GM12878 (cell line): ENCODE measurements around the gene NHSL1. TPM values are rescaled to one million over a fixed set of nuclear protein-coding genes. Genes with fewer than 3 reads are reported as not detected.

ENCODE experiments used
- ATAC-seq: fragments of 200-7000 bp; cut with Tn5 transposase; 3 replicates; pipeline ENCODE4 v1.9.1; 2020; ENCODE audit warnings: mild to moderate bottlenecking, moderate library complexity
- BruUV-seq: library from RNA; stranded (reverse); fragments of 400-500 nt; replicated peaks from 2 replicates; lab custom pipeline; 2021; lab: Mats Ljungman, UMichigan
- CTCF ChIA-PET: fragments of 300-600 bp; sonication (Branson Sonifier 250); formaldehyde crosslinking; extraction: SDS; loops from one replicate; lab custom pipeline; 2021; ENCODE audit warnings: inconsistent platforms; lab: Yijun Ruan, JAX
- POLR2A ChIA-PET: fragments of 350-600 bp; formaldehyde crosslinking; extraction: SDS; loops from one replicate; lab custom pipeline; 2021; ENCODE audit warnings: inconsistent platforms; lab: Charles Lee
- RAD21 ChIA-PET: fragments of 300-600 bp; sonication (Branson Sonifier 250); formaldehyde crosslinking; loops from one replicate; lab custom pipeline; 2023; ENCODE audit warnings: antibody characterized with exemption; ENCODE audit not compliant: unreplicated experiment; lab: Charles Lee
- SMC1A ChIA-PET: fragments of 300-600 bp; sonication (Branson Sonifier 250); formaldehyde crosslinking; loops from one replicate; lab custom pipeline; 2023; ENCODE audit not compliant: unreplicated experiment, uncharacterized antibody; lab: Charles Lee
- DNase-seq: peaks from one replicate; pipeline ENCODE4 v3.0.0-alpha.2; 2011; ENCODE audit warnings: low read depth, low spot score
- FAIRE-seq: peaks from 3 replicates; lab custom pipeline; 2011; peaks lifted over from hg19 to GRCh38; lab: Jason Lieb, UNC
- H2AFZ ChIP-seq: 2 replicates; pipeline ENCODE4 v1.6.0; 2011; ENCODE audit warnings: low read depth, low read length, control low read depth; ENCODE audit not compliant: control insufficient read depth
- H3K27ac ChIP-seq: 2 replicates; pipeline ENCODE4 v1.5.1; 2011; ENCODE audit warnings: control low read depth; ENCODE audit not compliant: control insufficient read depth, insufficient read depth
- H3K27me3 ChIP-seq, 2 experiments: replicated peaks in 1 of 2; 2 replicates each; pipeline versions ENCODE4 v1.6.0 to v1.6.1; 2011; ENCODE audit warnings: low read length in 1 of 2; ENCODE audit not compliant: control insufficient read depth in 2 of 2, insufficient read depth in 2 of 2
- H3K36me3 ChIP-seq, 2 experiments: 2 replicates each; pipeline ENCODE4 v1.5.1; 2011; ENCODE audit warnings: low read length in 1 of 2; ENCODE audit not compliant: control insufficient read depth in 2 of 2, insufficient read depth in 2 of 2
- H3K4me1 ChIP-seq: 2 replicates; pipeline ENCODE4 v1.6.1; 2011; ENCODE audit warnings: mild to moderate bottlenecking, low read length, moderate library complexity, mixed read lengths; ENCODE audit not compliant: control insufficient read depth, insufficient read depth
- H3K4me2 ChIP-seq: 2 replicates; pipeline ENCODE4 v1.6.0; 2011; ENCODE audit warnings: control low read depth; ENCODE audit not compliant: control insufficient read depth, insufficient read depth
- H3K4me3 ChIP-seq: fragments of 200-600 bp; sonication (generic); 2 replicates; pipeline ENCODE4 v1.5.1; 2016
- H3K79me2 ChIP-seq: 2 replicates; pipeline ENCODE4 v1.6.0; 2011; ENCODE audit warnings: low read length; ENCODE audit not compliant: control insufficient read depth, insufficient read depth
- H3K9ac ChIP-seq: 2 replicates; pipeline ENCODE4 v1.8.0; 2011; ENCODE audit warnings: low read length, control low read depth, mixed read lengths; ENCODE audit not compliant: control insufficient read depth, insufficient read depth
- H3K9me3 ChIP-seq: replicated peaks from 3 replicates; pipeline ENCODE4 v1.5.1; 2011; ENCODE audit warnings: mild to moderate bottlenecking, low read length; ENCODE audit not compliant: control insufficient read depth, insufficient read depth
- H4K20me1 ChIP-seq: 2 replicates; pipeline ENCODE4 v1.6.0; 2011; ENCODE audit not compliant: control insufficient read depth, insufficient read depth
- CHD4 ChIP-seq: fragments of 200-600 bp; sonication (generic); IDR thresholded peaks from 2 replicates; pipeline ENCODE4 v1.6.1; 2016; ENCODE audit warnings: mild to moderate bottlenecking
- IRF3 ChIP-seq: fragments of 450-650 bp; IDR thresholded peaks from 2 replicates; pipeline ENCODE4 v1.6.1; 2014; ENCODE audit warnings: mild to moderate bottlenecking
- NFIC ChIP-seq: IDR thresholded peaks from 2 replicates; pipeline ENCODE4 v1.6.1; 2012; ENCODE audit warnings: low read depth, mild to moderate bottlenecking, inconsistent platforms, low read length, moderate library complexity
- NFYA ChIP-seq: IDR thresholded peaks from 2 replicates; pipeline ENCODE4 v1.6.1; 2011; ENCODE audit warnings: low read depth, mild to moderate bottlenecking, low read length, improper control_type of control experiment, borderline replicate concordance
- NFYB ChIP-seq: IDR thresholded peaks from 2 replicates; pipeline ENCODE4 v1.6.1; 2011; ENCODE audit warnings: low read depth, mild to moderate bottlenecking, low read length, improper control_type of control experiment, moderate library complexity; ENCODE audit not compliant: insufficient read depth
- PML ChIP-seq: IDR thresholded peaks from 2 replicates; pipeline ENCODE4 v1.6.1; 2012; ENCODE audit warnings: low read length, inconsistent platforms
- RAD21 ChIP-seq: IDR thresholded peaks from 2 replicates; pipeline ENCODE4 v1.6.1; 2011; ENCODE audit warnings: mild to moderate bottlenecking, low read depth, low read length, moderate library complexity; ENCODE audit not compliant: insufficient read depth
- RB1 ChIP-seq: fragments of 450-650 bp; formaldehyde crosslinking; IDR thresholded peaks from 2 replicates; pipeline ENCODE4 v1.6.1; 2017; ENCODE audit warnings: mild to moderate bottlenecking, borderline replicate concordance
- RBBP5 ChIP-seq: fragments of 200-600 bp; sonication (generic); conservative IDR thresholded peaks from 2 replicates; pipeline ENCODE4 v1.6.1; 2016
- STAT1 ChIP-seq: fragments of 450-650 bp; conservative IDR thresholded peaks from 2 replicates; pipeline ENCODE4 v1.6.1; 2014; ENCODE audit warnings: antibody characterized with exemption, mild to moderate bottlenecking
- TAF1 ChIP-seq: IDR thresholded peaks from 2 replicates; pipeline ENCODE4 v1.6.1; 2011; ENCODE audit warnings: mild to moderate bottlenecking, low read depth, low read length, borderline replicate concordance
- ZNF384 ChIP-seq: IDR thresholded peaks from 2 replicates; pipeline ENCODE4 v1.6.1; 2012; ENCODE audit warnings: low read depth, mild to moderate bottlenecking, low read length, improper control_type of control experiment, borderline replicate concordance
- ZNF622 ChIP-seq: fragments of 450-650 bp; IDR thresholded peaks from 2 replicates; pipeline ENCODE4 v1.6.1; 2017; ENCODE audit warnings: mild to moderate bottlenecking, inconsistent platforms
- ZSCAN29 ChIP-seq: fragments of 450-650 bp; IDR thresholded peaks from 2 replicates; pipeline ENCODE4 v1.6.1; 2017; ENCODE audit warnings: mild to moderate bottlenecking, moderate library complexity
- WGBS: methylation state at CpG from one replicate; pipeline ENCODE4 v1.1.6; 2016; ENCODE audit warnings: low lambda C conversion rate; ENCODE audit not compliant: insufficient replicate concordance, insufficient coverage; ENCODE audit errors: missing lambda C conversion rate; 5-methylcytosine and 5-hydroxymethylcytosine counted together
- in situ Hi-C: fragments of 300-500 bp; cut with MboI; formaldehyde crosslinking; loops from 9 replicates; pipeline ENCODE4 v1.14.3; 2018; ENCODE audit warnings: mixed read lengths
- intact Hi-C: fragments of 100-400 bp; cut with micrococcal nuclease; formaldehyde crosslinking; loops from one replicate; pipeline ENCODE4 v1.14.2; 2022; ENCODE audit not compliant: unreplicated experiment
- polyA plus RNA-seq, 11 experiments: library from polyadenylated mRNA; depleted of rRNA in 4 of 11; unstranded in 6 of 11; stranded (reverse) in 5 of 11; fragments of >200 nt; fragmentation: Nextera tagmentation in 4 of 11; fragmentation: Illumina TruSeq in 1 of 11; extraction: Ambion mirVana in 4 of 11; extraction: Trizol in 1 of 11; gene quantifications; 1 replicate in 1 of 11; 2 replicates in 10 of 11; pipeline versions ENCODE4 v1.2.1 to v1.2.3, GENCODE V29; 2011 to 2016; ENCODE audit warnings: inconsistent platforms in 2 of 11, missing spikeins in 2 of 11, low read depth in 1 of 11
- total RNA-seq, 4 experiments: library from RNA; depleted of rRNA in 3 of 4; stranded (reverse); fragments of >200 nt in 3 of 4; fragmentation: Illumina TruSeq in 1 of 4; extraction: Trizol in 1 of 4; gene quantifications; 2 replicates each; pipeline versions ENCODE4 v1.2.1 to v1.2.3, GENCODE V29; 2013 to 2021
- TF ChIP-seq, protein P1 (sequence below): fragments of 450-650 bp; IDR thresholded peaks from 2 replicates; pipeline ENCODE4 v1.6.1; 2017; ENCODE audit warnings: antibody characterized with exemption, mild to moderate bottlenecking, moderate library complexity
- TF ChIP-seq, protein P2 (sequence below): IDR thresholded peaks from 2 replicates; pipeline ENCODE4 v1.6.1; 2011; ENCODE audit warnings: mild to moderate bottlenecking, low read depth, low read length, moderate library complexity; ENCODE audit not compliant: insufficient replicate concordance
- TF ChIP-seq, protein P3 (sequence below): IDR thresholded peaks from 2 replicates; pipeline ENCODE4 v1.6.1; 2012; ENCODE audit warnings: low read depth, low read length, improper control_type of control experiment

Gene NHSL1
- total and polyA plus RNA-seq, 10 of the 15 experiments (the other 5 are each of a cell fraction or from before 2014, with no cell fraction given) = 0.26 to 14.1 (median 0.90) TPM

GRCh38 chr6:138502546-138502945, 3.3 kb upstream of the NHSL1 start (continued):
- TF ChIP-seq IRF3 (no peak), TAF1 (no peak), ZSCAN29 (no peak), CHD4 (no peak), ZNF622 (no peak), ZNF384 (no peak), NFIC (no peak), NFYB (no peak)

DNA sequence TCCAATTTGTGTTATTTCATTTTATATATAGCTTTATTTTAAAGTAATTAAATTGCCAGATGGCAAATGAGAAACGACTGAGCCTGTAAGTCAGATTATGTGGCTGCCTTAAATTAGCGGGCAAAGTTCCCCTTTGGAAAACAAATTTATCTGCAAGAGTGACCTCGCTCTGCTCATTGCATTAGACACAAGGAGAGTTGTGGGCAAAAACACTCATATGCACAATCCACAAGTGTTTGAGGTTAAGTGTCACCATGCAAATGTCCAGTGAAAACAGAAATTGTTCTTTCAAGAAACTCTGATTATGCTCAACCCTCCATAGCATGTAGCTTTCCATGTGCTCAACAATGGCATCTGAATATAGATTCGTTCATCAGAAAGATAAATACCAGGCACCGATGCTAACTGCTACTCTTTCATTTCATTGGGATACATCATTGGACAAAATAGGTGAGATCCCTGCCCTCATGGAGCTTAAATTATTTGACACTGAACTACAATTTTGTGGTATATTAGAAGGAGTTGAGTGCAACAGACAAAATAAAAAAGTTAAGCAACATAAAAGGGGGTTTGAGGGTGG, 1.7 kb upstream of the NHSL1 start:
- Histone ChIP-seq H3K36me3 (no peaks in the 10 kb centered on the region), H3K27ac (no peak overlapping the region), H3K9ac (no peak overlapping the region), H3K9me3 (no peaks in the 10 kb centered on the region), H3K4me2 (no peak overlapping the region), H2AFZ (no peak overlapping the region), H3K4me3 (no peak overlapping the region), H4K20me1 (no peaks in the 10 kb centered on the region), H3K79me2 (no peaks in the 10 kb centered on the region), H3K27me3 (peaks cover 0 to 10% of the 10 kb centered on the region in 2 experiments; a peak in 2 of 4 replicates), H3K4me1 (no peaks in the 10 kb centered on the region)
- no TSS peak for BruUV-seq
- ATAC-seq = no peak
- in situ Hi-C loops = no loop called here
- intact Hi-C loops = loop anchor here (10.0 kb wide), 1 partner anchor 196 kb away; no protein-coding TSS in a partner anchor
- FAIRE-seq = peak; percentile 47
- 32% methylated on average over 5 of the region's 5 CpGs for WGBS
- CTCF ChIA-PET = interaction anchor here (1.1 to 6.0 kb wide), 10 partner anchors 8 to 98 kb away, joined by 3 to 57 read pairs (median 4); no protein-coding TSS in a partner anchor
- RAD21 ChIA-PET = interaction anchor here (0.9 to 17.2 kb wide), 6 partner anchors 8 to 72 kb away, joined by 4 to 202 read pairs (median 4); no protein-coding TSS in a partner anchor
- SMC1A ChIA-PET = interaction anchor here (0.9 to 11.5 kb wide), 12 partner anchors 8 to 381 kb away, joined by 3 to 139 read pairs (median 8); no protein-coding TSS in a partner anchor
- no peak for DNase-seq
- POLR2A ChIA-PET = interaction anchor here (1.0 to 1.3 kb wide), 2 partner anchors 23 to 50 kb away, joined by 3 to 5 read pairs; no protein-coding TSS in a partner anchor
- TF ChIP-seq, protein P1, sequence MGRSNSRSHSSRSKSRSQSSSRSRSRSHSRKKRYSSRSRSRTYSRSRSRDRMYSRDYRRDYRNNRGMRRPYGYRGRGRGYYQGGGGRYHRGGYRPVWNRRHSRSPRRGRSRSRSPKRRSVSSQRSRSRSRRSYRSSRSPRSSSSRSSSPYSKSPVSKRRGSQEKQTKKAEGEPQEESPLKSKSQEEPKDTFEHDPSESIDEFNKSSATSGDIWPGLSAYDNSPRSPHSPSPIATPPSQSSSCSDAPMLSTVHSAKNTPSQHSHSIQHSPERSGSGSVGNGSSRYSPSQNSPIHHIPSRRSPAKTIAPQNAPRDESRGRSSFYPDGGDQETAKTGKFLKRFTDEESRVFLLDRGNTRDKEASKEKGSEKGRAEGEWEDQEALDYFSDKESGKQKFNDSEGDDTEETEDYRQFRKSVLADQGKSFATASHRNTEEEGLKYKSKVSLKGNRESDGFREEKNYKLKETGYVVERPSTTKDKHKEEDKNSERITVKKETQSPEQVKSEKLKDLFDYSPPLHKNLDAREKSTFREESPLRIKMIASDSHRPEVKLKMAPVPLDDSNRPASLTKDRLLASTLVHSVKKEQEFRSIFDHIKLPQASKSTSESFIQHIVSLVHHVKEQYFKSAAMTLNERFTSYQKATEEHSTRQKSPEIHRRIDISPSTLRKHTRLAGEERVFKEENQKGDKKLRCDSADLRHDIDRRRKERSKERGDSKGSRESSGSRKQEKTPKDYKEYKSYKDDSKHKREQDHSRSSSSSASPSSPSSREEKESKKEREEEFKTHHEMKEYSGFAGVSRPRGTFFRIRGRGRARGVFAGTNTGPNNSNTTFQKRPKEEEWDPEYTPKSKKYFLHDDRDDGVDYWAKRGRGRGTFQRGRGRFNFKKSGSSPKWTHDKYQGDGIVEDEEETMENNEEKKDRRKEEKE = no peak
- TF ChIP-seq NFYA (no peak), RB1 (no peak), RBBP5 (no peak), PML (no peak), STAT1 (no peak), RAD21 (no peak)
- TF ChIP-seq, protein P2, sequence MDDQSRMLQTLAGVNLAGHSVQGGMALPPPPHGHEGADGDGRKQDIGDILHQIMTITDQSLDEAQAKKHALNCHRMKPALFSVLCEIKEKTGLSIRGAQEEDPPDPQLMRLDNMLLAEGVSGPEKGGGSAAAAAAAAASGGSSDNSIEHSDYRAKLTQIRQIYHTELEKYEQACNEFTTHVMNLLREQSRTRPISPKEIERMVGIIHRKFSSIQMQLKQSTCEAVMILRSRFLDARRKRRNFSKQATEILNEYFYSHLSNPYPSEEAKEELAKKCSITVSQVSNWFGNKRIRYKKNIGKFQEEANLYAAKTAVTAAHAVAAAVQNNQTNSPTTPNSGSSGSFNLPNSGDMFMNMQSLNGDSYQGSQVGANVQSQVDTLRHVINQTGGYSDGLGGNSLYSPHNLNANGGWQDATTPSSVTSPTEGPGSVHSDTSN = no peak
- TF ChIP-seq, protein P3, sequence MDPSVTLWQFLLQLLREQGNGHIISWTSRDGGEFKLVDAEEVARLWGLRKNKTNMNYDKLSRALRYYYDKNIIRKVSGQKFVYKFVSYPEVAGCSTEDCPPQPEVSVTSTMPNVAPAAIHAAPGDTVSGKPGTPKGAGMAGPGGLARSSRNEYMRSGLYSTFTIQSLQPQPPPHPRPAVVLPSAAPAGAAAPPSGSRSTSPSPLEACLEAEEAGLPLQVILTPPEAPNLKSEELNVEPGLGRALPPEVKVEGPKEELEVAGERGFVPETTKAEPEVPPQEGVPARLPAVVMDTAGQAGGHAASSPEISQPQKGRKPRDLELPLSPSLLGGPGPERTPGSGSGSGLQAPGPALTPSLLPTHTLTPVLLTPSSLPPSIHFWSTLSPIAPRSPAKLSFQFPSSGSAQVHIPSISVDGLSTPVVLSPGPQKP = no peak
